ENCODE results near the gene ANAPC2.
A peak's percentile ranks its signal among the peaks of the same experiment; 100 is the strongest.

ANAPC2 gene

GRCh38 chr9:137213160-137214060 lies 25.1 kb upstream of the ANAPC2 start:
- DNase-seq: no peak

GRCh38 chr9:137212520-137212919 lies 24.2 kb upstream of the ANAPC2 start:
- DNase-seq: no peak

GRCh38 chr9:137211532-137211931 lies 23.2 kb upstream of the ANAPC2 start:
- DNase-seq: no peak

- DNase-seq: no peak
Observed at GRCh38 chr9:137206602-137207001, 18.2 kb upstream of the ANAPC2 start.

- peak; percentile 93 for DNase-seq
Observed at GRCh38 chr9:137205126-137206069, 17.0 kb upstream of the ANAPC2 start, which contains the start of the genes NDOR1 and TMEM203. Gene NDOR1, plus strand, starts transcription at chr9:137205700. Its CDS starts 78 bp downstream, at chr9:137205778. Gene TMEM203, minus strand, starts transcription at chr9:137205648. Its CDS starts 234 bp downstream, at chr9:137205414.

- no peak for DNase-seq
Observed at GRCh38 chr9:137204731-137205125, 16.4 kb upstream of the ANAPC2 start.

GRCh38 chr9:137202966-137203365 lies 14.6 kb upstream of the ANAPC2 start:
- DNase-seq: no peak

- no peak for DNase-seq
Observed at GRCh38 chr9:137201205-137201868, 13.0 kb upstream of the ANAPC2 start.

GRCh38 chr9:137200311-137201204 lies 12.2 kb upstream of the ANAPC2 start, which contains the start of gene TPRN:
Gene TPRN, minus strand, starts transcription at chr9:137200741. Its CDS starts 30 bp downstream, at chr9:137200711.
- DNase-seq: peak; percentile 99

GRCh38 chr9:137199411-137200121 lies 11.2 kb upstream of the ANAPC2 start:
- no peak for DNase-seq

- no peak for DNase-seq
Observed at GRCh38 chr9:137198902-137199283, 10.5 kb upstream of the ANAPC2 start.

- no peak for DNase-seq
Observed at GRCh38 chr9:137198051-137198901, 9.9 kb upstream of the ANAPC2 start.

- no peak for DNase-seq
Observed at GRCh38 chr9:137195525-137196220, 7.3 kb upstream of the ANAPC2 start.

- no peak for DNase-seq
Observed at GRCh38 chr9:137194909-137195308, 6.5 kb upstream of the ANAPC2 start.

GRCh38 chr9:137194388-137194787 lies 6.0 kb upstream of the ANAPC2 start:
- no peak for DNase-seq

- no peak for DNase-seq
Observed at GRCh38 chr9:137193771-137194170, 5.4 kb upstream of the ANAPC2 start.

GRCh38 chr9:137192859-137193258 lies 4.5 kb upstream of the ANAPC2 start:
- DNase-seq: no peak

- no peak for DNase-seq
Observed at GRCh38 chr9:137192448-137192780, 4.1 kb upstream of the ANAPC2 start.

- no peak for DNase-seq
Observed at GRCh38 chr9:137191691-137192447, 3.5 kb upstream of the ANAPC2 start.

Data from CD4-positive, alpha-beta T cell treated with Interleukin-6 for 4 hours (primary cell).